GM23248 (cell line): ENCODE results near the gene MBD3L2. TPM values are rescaled to one million over a fixed set of nuclear protein-coding genes. Genes with fewer than 3 reads are reported as not detected.
"Not testable (repeated sequence)": the region's sequence is repeated elsewhere in the genome, so short reads cannot be mapped to it uniquely, and the experiment has no call there.

Experiments used
- DNase-seq: peaks from one replicate; pipeline ENCODE4 v3.0.0-alpha.2; 2015
- H2AFZ ChIP-seq: fragments of 200-600 bp; sonication (generic); 2 replicates; pipeline ENCODE4 v1.6.1; 2016; ENCODE audit warnings: antibody characterized with exemption
- H3F3A ChIP-seq: fragments of 200-600 bp; sonication (generic); 2 replicates; pipeline ENCODE4 v1.6.1; 2016; ENCODE audit warnings: mild to moderate bottlenecking, antibody characterized with exemption, mixed run types; ENCODE audit not compliant: insufficient read depth
- H3K27ac ChIP-seq: fragments of 200-600 bp; sonication (generic); 2 replicates; pipeline ENCODE4 v1.5.1; 2016; ENCODE audit warnings: mild to moderate bottlenecking
- H3K27me3 ChIP-seq: fragments of 200-600 bp; sonication (generic); replicated peaks from 2 replicates; pipeline ENCODE4 v1.6.1; 2016; ENCODE audit warnings: mild to moderate bottlenecking; ENCODE audit not compliant: insufficient read depth
- H3K36me3 ChIP-seq: fragments of 200-600 bp; sonication (generic); 2 replicates; pipeline ENCODE4 v1.6.1; 2016; ENCODE audit warnings: low read depth, mild to moderate bottlenecking
- H3K4me1 ChIP-seq: fragments of 200-600 bp; sonication (generic); 2 replicates; pipeline ENCODE4 v1.6.1; 2016; ENCODE audit warnings: mild to moderate bottlenecking; ENCODE audit not compliant: insufficient read depth
- H3K4me2 ChIP-seq: fragments of 200-600 bp; sonication (generic); one replicate; pipeline ENCODE4 v1.6.1; 2016; ENCODE audit warnings: mild to moderate bottlenecking; ENCODE audit not compliant: unreplicated experiment
- H3K4me3 ChIP-seq: fragments of 200-600 bp; sonication (generic); 2 replicates; pipeline ENCODE4 v1.5.1; 2016; ENCODE audit warnings: mild to moderate bottlenecking
- H3K79me2 ChIP-seq: fragments of 200-600 bp; sonication (generic); 2 replicates; pipeline ENCODE4 v1.6.1; 2016; ENCODE audit warnings: mild to moderate bottlenecking; ENCODE audit not compliant: insufficient read depth
- H3K9ac ChIP-seq: fragments of 200-600 bp; sonication (generic); 2 replicates; pipeline ENCODE4 v1.6.1; 2016; ENCODE audit warnings: mild to moderate bottlenecking
- H3K9me2 ChIP-seq: fragments of 200-600 bp; sonication (generic); 2 replicates; pipeline ENCODE4 v1.6.1; 2016; ENCODE audit warnings: mixed run types, mild to moderate bottlenecking, moderate library complexity; ENCODE audit not compliant: insufficient read depth
- H3K9me3 ChIP-seq: fragments of 200-600 bp; sonication (generic); one replicate; pipeline ENCODE4 v1.6.1; 2017; ENCODE audit warnings: low read depth
- H4K20me1 ChIP-seq: fragments of 200-600 bp; sonication (generic); 2 replicates; pipeline ENCODE4 v1.6.0; 2016; ENCODE audit not compliant: insufficient read depth
- EZH2 ChIP-seq: fragments of 200-600 bp; sonication (generic); IDR thresholded peaks from 2 replicates; pipeline ENCODE4 v1.6.1; 2018; ENCODE audit warnings: antibody characterized with exemption, mild to moderate bottlenecking; ENCODE audit not compliant: insufficient read depth, poor library complexity, severe bottlenecking
- EZH2phosphoT487 ChIP-seq: fragments of 200-600 bp; sonication (generic); IDR thresholded peaks from 2 replicates; pipeline ENCODE4 v1.6.1; 2018; ENCODE audit warnings: antibody characterized with exemption, moderate library complexity, mild to moderate bottlenecking, low read depth; ENCODE audit not compliant: insufficient read depth
- WGBS, 2 experiments: methylation state at CpG; one replicate each; pipeline ENCODE4 v1.1.6; 2015 to 2017; ENCODE audit warnings: low lambda C conversion rate in 2 of 2, low coverage in 1 of 2; ENCODE audit errors: missing lambda C conversion rate in 2 of 2; 5-methylcytosine and 5-hydroxymethylcytosine counted together
- in situ Hi-C: fragments of 300-500 bp; cut with MboI; formaldehyde crosslinking; loops from 2 replicates; pipeline ENCODE4 v1.15.0; 2020
- polyA plus RNA-seq: library from polyadenylated mRNA; unstranded; fragments of >200 nt; fragmentation: Nextera tagmentation; extraction: Ambion mirVana; gene quantifications from 2 replicates; pipeline ENCODE4 v1.2.1, GENCODE V29; 2016
- total RNA-seq: library from RNA; depleted of rRNA; stranded (reverse); fragments of >200 nt; shearing (Covaris generic); gene quantifications from 2 replicates; pipeline ENCODE4 v1.2.3, GENCODE V29; 2014

The MBD3L2 gene
- total and polyA plus RNA-seq, 2 experiments from 2014 or later = not detected

DNA sequence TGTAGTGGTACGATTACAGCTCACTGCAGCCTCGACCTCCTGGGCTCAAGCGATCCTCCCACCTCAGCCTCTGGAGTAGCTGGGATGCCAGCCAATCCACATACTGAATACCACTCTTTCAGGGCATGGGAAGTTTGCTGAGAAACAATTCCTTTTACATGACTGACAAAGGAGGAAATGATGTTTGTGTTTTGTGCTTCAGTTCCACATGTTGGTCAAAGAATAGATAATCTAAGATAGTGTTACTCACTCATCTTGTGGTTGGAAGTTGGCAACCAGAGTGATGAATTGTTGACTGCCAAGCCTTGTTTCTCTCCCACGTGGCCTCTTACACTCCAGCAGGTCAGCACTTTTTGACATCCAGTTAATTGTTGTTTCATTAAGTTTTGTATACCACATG is 35.4 kb upstream of the MBD3L2 start:
- 50 to 57% methylated on average over 4 of the region's 4 CpGs for WGBS, 2 experiments
- in situ Hi-C loops = no loop called here

DNA sequence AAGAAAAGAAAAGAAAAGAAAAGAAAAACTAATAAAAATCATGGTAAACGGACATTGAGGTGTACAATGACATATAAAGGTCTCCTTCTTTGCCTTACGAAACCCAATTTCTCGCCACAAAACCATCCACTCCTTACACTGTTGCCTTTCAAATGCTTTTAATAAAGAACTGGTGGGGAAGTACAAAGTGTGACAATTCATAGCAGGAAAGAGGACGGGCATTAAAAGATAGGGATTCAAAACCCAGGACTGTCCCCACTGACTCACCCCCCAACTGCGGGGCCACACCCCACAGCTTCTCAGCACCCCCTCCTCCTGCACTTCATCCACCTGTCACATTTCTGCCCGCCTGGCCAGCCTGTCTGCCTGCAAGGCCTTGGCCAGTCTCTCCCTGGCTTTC is 30.3 kb upstream of the MBD3L2 start:
- H3K9me2 ChIP-seq = no peaks in the 10 kb centered on the region
- no peak for TF ChIP-seq EZH2
- no peak for TF ChIP-seq EZH2phosphoT487
- 0 out of 2 replicates have a peak, but pooled peaks cover 4% of the 10 kb centered on the region for H3K27me3 ChIP-seq
- no peak overlapping the region for H2AFZ ChIP-seq
- no peak overlapping the region for H3K4me2 ChIP-seq
- WGBS, 2 experiments = 46 to 50% methylated on average over 6 of the region's 6 CpGs
- H3F3A ChIP-seq = peaks cover 1% of the 10 kb centered on the region; the same call in 1 of the 2 replicates
- H3K9ac ChIP-seq = no peak overlapping the region
- in situ Hi-C loops = no loop called here
- H3K36me3 ChIP-seq = no peaks in the 10 kb centered on the region
- no peaks in the 10 kb centered on the region for H3K9me3 ChIP-seq
- no peak overlapping the region for H3K4me3 ChIP-seq
- H3K79me2 ChIP-seq = no peaks in the 10 kb centered on the region
- H3K4me1 ChIP-seq = no peaks in the 10 kb centered on the region
- no peaks in the 10 kb centered on the region for H4K20me1 ChIP-seq
- no peak overlapping the region for H3K27ac ChIP-seq
- DNase-seq = no peak

More for the DNA sequence above, 35.4 kb upstream of the MBD3L2 start:
- peak; percentile 42 for DNase-seq
- H3K9me2 ChIP-seq = no peaks in the 10 kb centered on the region
- H3K27me3 ChIP-seq = 0 out of 2 replicates have a peak, but pooled peaks cover 4% of the 10 kb centered on the region
- TF ChIP-seq EZH2 = no peak
- no peak for TF ChIP-seq EZH2phosphoT487
- no peaks in the 10 kb centered on the region for H3K4me1 ChIP-seq
- H3K79me2 ChIP-seq = no peaks in the 10 kb centered on the region
- no peaks in the 10 kb centered on the region for H4K20me1 ChIP-seq
- H2AFZ ChIP-seq = no peak overlapping the region
- no peak overlapping the region for H3K4me3 ChIP-seq
- H3K9ac ChIP-seq = no peak overlapping the region
- H3K36me3 ChIP-seq = no peaks in the 10 kb centered on the region
- H3K27ac ChIP-seq = no peak overlapping the region
- H3K4me2 ChIP-seq = no peak overlapping the region
- no peaks in the 10 kb centered on the region for H3K9me3 ChIP-seq
- peaks cover 9% of the 10 kb centered on the region; the same call in 1 of the 2 replicates for H3F3A ChIP-seq

DNA sequence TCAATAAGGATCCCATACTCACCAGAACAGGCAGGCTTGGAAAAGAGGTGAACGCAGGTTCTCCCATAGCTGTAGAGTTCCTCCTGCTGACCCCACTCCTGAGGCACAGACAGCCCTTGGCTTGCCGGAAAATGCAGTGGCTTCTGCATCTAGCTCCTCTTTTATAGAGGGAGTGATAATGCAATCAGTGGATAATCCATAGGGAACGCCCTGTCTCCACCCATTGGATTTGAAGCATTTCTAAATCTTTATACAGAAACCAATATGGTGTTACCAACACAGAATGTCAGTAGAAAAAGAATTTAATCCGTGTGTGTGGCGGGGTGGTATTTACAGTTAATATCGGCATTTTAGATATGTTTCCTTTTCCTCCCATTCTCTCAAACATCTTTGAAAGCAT is 27.8 kb upstream of the MBD3L2 start, which contains the start of gene MBD3L2B:
Gene MBD3L2B, minus strand, starts transcription at position 101 of the 400 bp plus-strand sequence. Its CDS starts 34 bp downstream, at position 67.
- in situ Hi-C loops, DNase-seq, H3K9ac ChIP-seq, H2AFZ ChIP-seq, H3K4me1 ChIP-seq, H3K9me3 ChIP-seq, H3K27ac ChIP-seq, H3K79me2 ChIP-seq, H3K4me2 ChIP-seq, H3K27me3 ChIP-seq, H3K4me3 ChIP-seq, H4K20me1 ChIP-seq, H3K9me2 ChIP-seq, H3K36me3 ChIP-seq, H3F3A ChIP-seq: not testable (repeated sequence)
- WGBS, 2 experiments = no CpG with 5 or more reads among the region's 6 CpGs

DNA sequence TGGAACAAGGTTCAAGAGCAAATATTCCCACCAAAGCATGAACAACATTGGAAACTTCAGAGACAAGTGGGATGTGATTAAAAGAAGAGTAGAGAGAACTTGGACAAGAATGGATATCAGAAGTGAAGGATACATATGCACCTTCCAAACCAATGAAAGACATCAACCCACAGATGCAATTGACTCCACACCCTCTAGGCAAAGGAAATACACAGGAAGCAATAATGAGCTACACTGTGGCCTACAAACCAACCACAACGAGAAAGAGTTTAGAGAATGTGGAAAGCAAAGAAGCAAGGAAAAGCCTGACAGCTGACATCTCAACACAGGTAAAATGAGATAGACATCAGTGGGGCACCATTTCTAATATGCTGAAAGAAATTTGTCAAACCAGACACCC is 20.3 kb upstream of the MBD3L2 start:
- H2AFZ ChIP-seq, H3K9me3 ChIP-seq, H3K9me2 ChIP-seq, DNase-seq, H4K20me1 ChIP-seq, H3K4me3 ChIP-seq, H3K4me1 ChIP-seq, H3K27me3 ChIP-seq, H3K36me3 ChIP-seq, H3K9ac ChIP-seq, H3K4me2 ChIP-seq, in situ Hi-C loops, H3K27ac ChIP-seq, H3K79me2 ChIP-seq, H3F3A ChIP-seq: not testable (repeated sequence)
- no CpG with 5 or more reads among the region's 1 CpG for WGBS, 2 experiments

DNA sequence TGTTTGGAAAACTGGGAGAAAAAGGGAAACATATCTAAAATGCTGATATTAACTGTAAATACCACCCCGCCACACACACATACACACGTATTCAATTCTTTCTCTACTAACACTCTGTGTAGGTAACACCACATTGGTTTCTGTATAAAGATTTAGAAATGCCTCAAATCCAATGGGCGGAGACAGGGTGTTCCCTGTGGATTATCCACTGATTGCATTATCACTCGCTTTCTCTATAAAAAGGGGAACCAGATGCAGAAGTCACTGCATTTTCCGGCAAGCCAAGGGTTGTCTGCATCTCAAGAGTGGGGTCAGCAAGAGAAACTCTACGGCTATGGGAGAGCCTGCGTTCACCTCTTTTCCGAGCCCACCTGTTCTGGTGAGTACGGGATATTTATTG is 18.8 kb upstream of the MBD3L2 start, which contains the start of gene MBD3L5:
Gene MBD3L5, plus strand, starts transcription at position 301 of the 400 bp plus-strand sequence. Its CDS starts 34 bp downstream, at position 335.
- H4K20me1 ChIP-seq, H3K79me2 ChIP-seq, H2AFZ ChIP-seq, H3F3A ChIP-seq, H3K9ac ChIP-seq, in situ Hi-C loops, H3K4me1 ChIP-seq, H3K36me3 ChIP-seq, H3K9me3 ChIP-seq, H3K9me2 ChIP-seq, H3K4me3 ChIP-seq, H3K27ac ChIP-seq, H3K4me2 ChIP-seq, H3K27me3 ChIP-seq, DNase-seq: not testable (repeated sequence)
- no CpG with 5 or more reads among the region's 9 CpGs for WGBS, 2 experiments

DNA sequence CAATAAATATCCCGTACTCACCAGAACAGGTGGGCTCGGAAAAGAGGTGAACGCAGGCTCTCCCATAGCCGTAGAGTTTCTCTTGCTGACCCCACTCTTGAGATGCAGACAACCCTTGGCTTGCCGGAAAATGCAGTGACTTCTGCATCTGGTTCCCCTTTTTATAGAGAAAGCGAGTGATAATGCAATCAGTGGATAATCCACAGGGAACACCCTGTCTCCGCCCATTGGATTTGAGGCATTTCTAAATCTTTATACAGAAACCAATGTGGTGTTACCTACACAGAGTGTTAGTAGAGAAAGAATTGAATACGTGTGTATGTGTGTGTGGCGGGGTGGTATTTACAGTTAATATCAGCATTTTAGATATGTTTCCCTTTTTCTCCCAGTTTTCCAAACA is 9.0 kb upstream of the MBD3L2 start, which contains the start of gene MBD3L4:
Gene MBD3L4, minus strand, starts transcription at position 101 of the 400 bp plus-strand sequence. Its CDS starts 35 bp downstream, at position 66.
- H3K4me1 ChIP-seq, H3K79me2 ChIP-seq, H3K4me3 ChIP-seq, H3K9ac ChIP-seq, H2AFZ ChIP-seq, H3K9me3 ChIP-seq, DNase-seq, H3K27ac ChIP-seq, H3K4me2 ChIP-seq, in situ Hi-C loops, H3F3A ChIP-seq, H3K36me3 ChIP-seq, H4K20me1 ChIP-seq, H3K9me2 ChIP-seq, H3K27me3 ChIP-seq: not testable (repeated sequence)
- WGBS, 2 experiments = 56 to 86% methylated on average over 1 of the region's 9 CpGs

DNA sequence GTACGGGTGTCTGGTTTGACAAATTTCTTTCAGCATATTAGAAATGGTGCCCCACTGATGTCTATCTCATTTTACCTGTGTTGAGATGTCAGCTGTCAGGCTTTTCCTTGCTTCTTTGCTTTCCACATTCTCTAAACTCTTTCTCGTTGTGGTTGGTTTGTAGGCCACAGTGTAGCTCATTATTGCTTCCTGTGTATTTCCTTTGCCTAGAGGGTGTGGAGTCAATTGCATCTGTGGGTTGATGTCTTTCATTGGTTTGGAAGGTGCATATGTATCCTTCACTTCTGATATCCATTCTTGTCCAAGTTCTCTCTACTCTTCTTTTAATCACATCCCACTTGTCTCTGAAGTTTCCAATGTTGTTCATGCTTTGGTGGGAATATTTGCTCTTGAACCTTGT is 7.6 kb upstream of the MBD3L2 start:
- H3K27ac ChIP-seq, H3K79me2 ChIP-seq, H3K36me3 ChIP-seq, H4K20me1 ChIP-seq, in situ Hi-C loops, H3K4me2 ChIP-seq, H2AFZ ChIP-seq, H3F3A ChIP-seq, H3K4me3 ChIP-seq, DNase-seq, H3K27me3 ChIP-seq, H3K9me3 ChIP-seq, H3K9me2 ChIP-seq, H3K9ac ChIP-seq, H3K4me1 ChIP-seq: not testable (repeated sequence)
- no CpG with 5 or more reads among the region's 2 CpGs for WGBS, 2 experiments
